ENCODE results near the gene KIFC3.

Gene KIFC3

DNA sequence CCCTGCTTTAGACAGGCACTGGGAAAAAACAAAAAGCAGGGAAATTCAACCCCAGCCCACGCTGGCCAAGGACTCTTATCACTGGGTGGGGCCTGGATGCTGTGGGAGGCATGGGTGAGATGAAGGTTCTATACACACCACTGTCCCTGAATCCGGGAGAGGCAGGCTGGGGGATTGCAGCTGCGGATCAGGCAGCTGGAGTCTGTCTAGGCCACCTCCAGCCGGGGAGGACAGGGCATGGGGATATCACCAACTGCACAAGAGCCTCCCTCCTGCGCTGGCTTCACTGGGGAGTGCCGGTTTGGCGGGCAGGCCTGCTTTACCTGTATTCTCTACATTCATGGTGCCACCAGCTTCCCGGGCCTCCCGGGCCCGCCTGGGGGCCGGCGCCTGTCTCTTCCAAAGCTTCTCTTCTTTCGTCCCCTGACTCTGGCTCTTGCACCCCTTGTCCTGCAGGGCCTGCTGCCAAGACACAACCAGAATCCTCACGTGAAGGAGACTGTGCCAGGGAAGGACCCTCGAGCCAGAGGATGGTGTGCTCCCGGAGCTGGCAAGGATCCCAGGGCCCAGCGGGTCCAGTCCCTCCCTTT lies 13.9 kb downstream of the KIFC3 start:
- Histone ChIP-seq H3K27me3 (ENCODE audit: control insufficient read depth, low read length) (no peaks in the 10 kb centered on the region), H3K36me3 (ENCODE audit: control insufficient read depth, low read length) (no peaks in the 10 kb centered on the region), H3K4me3 (ENCODE audit: low read length) (no peak overlapping the region), H3K27ac (ENCODE audit: low read depth, low read length) (no peak overlapping the region), H3F3A (ENCODE audit: control insufficient read depth, insufficient read depth) (no peaks in the 10 kb centered on the region), H3K9me3 (ENCODE audit: control insufficient read depth, insufficient read depth, low read length) (no peaks in the 10 kb centered on the region), H3K4me1 (ENCODE audit: control insufficient read depth, low read length) (no peaks in the 10 kb centered on the region), H3K79me2 (ENCODE audit: control insufficient read depth, low read length) (no peaks in the 10 kb centered on the region), H3K4me2 (ENCODE audit: low read length) (no peak overlapping the region), H3K9me2 (replicated peaks; ENCODE audit: control insufficient read depth, low read length) (no peaks in the 10 kb centered on the region), H4K20me1 (ENCODE audit: control insufficient read depth, insufficient read depth, low read depth, low read length) (no peaks in the 10 kb centered on the region)
- TF ChIP-seq, protein P1, sequence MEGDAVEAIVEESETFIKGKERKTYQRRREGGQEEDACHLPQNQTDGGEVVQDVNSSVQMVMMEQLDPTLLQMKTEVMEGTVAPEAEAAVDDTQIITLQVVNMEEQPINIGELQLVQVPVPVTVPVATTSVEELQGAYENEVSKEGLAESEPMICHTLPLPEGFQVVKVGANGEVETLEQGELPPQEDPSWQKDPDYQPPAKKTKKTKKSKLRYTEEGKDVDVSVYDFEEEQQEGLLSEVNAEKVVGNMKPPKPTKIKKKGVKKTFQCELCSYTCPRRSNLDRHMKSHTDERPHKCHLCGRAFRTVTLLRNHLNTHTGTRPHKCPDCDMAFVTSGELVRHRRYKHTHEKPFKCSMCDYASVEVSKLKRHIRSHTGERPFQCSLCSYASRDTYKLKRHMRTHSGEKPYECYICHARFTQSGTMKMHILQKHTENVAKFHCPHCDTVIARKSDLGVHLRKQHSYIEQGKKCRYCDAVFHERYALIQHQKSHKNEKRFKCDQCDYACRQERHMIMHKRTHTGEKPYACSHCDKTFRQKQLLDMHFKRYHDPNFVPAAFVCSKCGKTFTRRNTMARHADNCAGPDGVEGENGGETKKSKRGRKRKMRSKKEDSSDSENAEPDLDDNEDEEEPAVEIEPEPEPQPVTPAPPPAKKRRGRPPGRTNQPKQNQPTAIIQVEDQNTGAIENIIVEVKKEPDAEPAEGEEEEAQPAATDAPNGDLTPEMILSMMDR (IDR thresholded peaks at IDR 0.05; ENCODE audit: low read depth, low read length, poor library complexity, severe bottlenecking), result no peak
- no peak for TF ChIP-seq EZH2phosphoT487 (IDR thresholded peaks at IDR 0.05; ENCODE audit: borderline replicate concordance, low read length)

DNA sequence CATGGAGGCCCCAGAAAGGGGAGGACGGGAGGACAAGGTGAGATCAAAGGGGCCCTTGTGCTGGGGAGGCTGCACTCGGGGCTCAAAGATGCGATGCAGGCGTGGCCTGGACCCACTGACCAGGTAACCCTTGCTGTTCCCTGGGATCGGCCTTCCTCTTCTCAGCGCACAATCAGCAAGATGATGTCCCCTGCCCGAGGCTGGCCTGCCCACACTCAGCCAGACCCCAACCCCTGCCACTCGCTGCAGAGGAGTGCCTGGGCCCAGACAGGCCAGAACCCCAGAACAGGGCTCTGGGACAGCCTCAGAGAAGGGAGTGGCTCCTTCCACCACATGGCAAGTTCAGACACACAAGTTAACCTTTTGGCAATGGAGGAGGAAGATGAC lies 14.8 kb downstream of the KIFC3 start:
- Histone ChIP-seq H3K27ac (ENCODE audit: low read depth, low read length) (no peak overlapping the region), H3K4me3 (ENCODE audit: low read length) (no peak overlapping the region), H3K79me2 (ENCODE audit: control insufficient read depth, low read length) (no peaks in the 10 kb centered on the region), H3K9me3 (ENCODE audit: control insufficient read depth, insufficient read depth, low read length) (no peaks in the 10 kb centered on the region), H3K36me3 (ENCODE audit: control insufficient read depth, low read length) (no peaks in the 10 kb centered on the region), H3F3A (ENCODE audit: control insufficient read depth, insufficient read depth) (no peaks in the 10 kb centered on the region), H3K4me2 (ENCODE audit: low read length) (no peak overlapping the region), H3K9me2 (replicated peaks; ENCODE audit: control insufficient read depth, low read length) (no peaks in the 10 kb centered on the region), H3K27me3 (ENCODE audit: control insufficient read depth, low read length) (no peaks in the 10 kb centered on the region), H4K20me1 (ENCODE audit: control insufficient read depth, insufficient read depth, low read depth, low read length) (no peaks in the 10 kb centered on the region), H3K4me1 (ENCODE audit: control insufficient read depth, low read length) (no peaks in the 10 kb centered on the region)
- no peak for TF ChIP-seq EZH2phosphoT487 (IDR thresholded peaks at IDR 0.05; ENCODE audit: borderline replicate concordance, low read length)
- TF ChIP-seq, protein P1 (IDR thresholded peaks at IDR 0.05; ENCODE audit: low read depth, low read length, poor library complexity, severe bottlenecking), result no peak

DNA sequence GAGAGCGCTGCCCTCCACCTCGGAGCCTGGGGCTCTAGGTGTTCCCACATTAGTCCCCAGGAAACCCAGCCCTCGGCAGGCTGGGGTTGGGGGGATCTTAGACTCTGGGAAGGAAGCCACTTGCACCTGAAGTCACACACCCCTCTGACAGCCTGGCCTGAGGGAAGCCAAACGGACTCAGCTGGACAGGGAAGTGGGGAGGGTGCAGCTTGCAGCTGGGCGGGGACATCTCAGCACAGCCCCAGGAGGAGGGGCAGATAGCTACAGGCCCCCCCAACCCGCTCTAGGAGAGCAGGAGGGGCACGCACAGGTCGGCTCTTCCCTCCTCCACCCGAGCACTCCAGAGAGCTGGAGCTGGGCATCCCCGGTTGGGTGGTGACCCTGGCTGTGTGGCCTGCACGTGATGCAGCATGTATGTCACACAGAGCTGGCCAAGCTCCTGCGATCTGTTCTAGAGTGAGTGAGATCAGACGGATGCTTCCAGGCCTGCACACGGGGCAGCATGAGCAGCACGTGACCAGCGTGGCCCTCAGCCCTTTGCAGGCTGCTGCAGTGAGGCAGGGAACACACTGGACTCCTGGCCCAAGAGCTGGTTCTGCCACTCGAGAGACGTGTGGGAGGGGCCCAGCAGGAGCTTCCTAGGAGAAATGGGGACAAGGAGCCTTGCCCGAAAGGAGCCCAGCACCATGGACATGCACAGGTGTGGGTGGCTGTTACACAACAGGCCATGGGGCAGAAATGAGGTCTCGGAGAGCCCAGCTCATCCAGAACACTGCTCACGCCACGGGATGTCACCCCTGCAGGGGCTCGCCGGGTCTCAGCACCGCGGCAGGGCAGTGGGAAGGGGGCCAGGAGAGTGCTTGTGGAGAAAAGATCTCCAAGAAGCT lies 15.4 kb downstream of the KIFC3 start:
- no peaks in the 10 kb centered on the region for H3K27me3 ChIP-seq (ENCODE audit: control insufficient read depth, low read length)
- H3K36me3 ChIP-seq (ENCODE audit: control insufficient read depth, low read length), result no peaks in the 10 kb centered on the region
- TF ChIP-seq EZH2phosphoT487 (IDR thresholded peaks at IDR 0.05; ENCODE audit: borderline replicate concordance, low read length), result no peak
- TF ChIP-seq, protein P1 (IDR thresholded peaks at IDR 0.05; ENCODE audit: low read depth, low read length, poor library complexity, severe bottlenecking), result no peak
- H3K79me2 ChIP-seq (ENCODE audit: control insufficient read depth, low read length), result no peaks in the 10 kb centered on the region
- no peaks in the 10 kb centered on the region for H4K20me1 ChIP-seq (ENCODE audit: control insufficient read depth, insufficient read depth, low read depth, low read length)
- H3K4me2 ChIP-seq (ENCODE audit: low read length), result no peak overlapping the region
- H3K4me1 ChIP-seq (ENCODE audit: control insufficient read depth, low read length), result no peaks in the 10 kb centered on the region
- no peaks in the 10 kb centered on the region for H3K9me3 ChIP-seq (ENCODE audit: control insufficient read depth, insufficient read depth, low read length)
- H3K27ac ChIP-seq (ENCODE audit: low read depth, low read length), result no peak overlapping the region
- H3F3A ChIP-seq (ENCODE audit: control insufficient read depth, insufficient read depth), result no peaks in the 10 kb centered on the region
- no peaks in the 10 kb centered on the region for H3K9me2 ChIP-seq (replicated peaks; ENCODE audit: control insufficient read depth, low read length)
- H3K4me3 ChIP-seq (ENCODE audit: low read length), result no peak overlapping the region

Data from DOHH2 (cell line).